HG03196 (cell line): ENCODE measurements around the gene TBL1XR1.

Experiments
- ATAC-seq: cut with Tn5 transposase; IDR thresholded peaks from one replicate; pipeline ENCODE4 v1.9.1; 2021; ENCODE audit not compliant: unreplicated experiment

The TBL1XR1 gene

DNA sequence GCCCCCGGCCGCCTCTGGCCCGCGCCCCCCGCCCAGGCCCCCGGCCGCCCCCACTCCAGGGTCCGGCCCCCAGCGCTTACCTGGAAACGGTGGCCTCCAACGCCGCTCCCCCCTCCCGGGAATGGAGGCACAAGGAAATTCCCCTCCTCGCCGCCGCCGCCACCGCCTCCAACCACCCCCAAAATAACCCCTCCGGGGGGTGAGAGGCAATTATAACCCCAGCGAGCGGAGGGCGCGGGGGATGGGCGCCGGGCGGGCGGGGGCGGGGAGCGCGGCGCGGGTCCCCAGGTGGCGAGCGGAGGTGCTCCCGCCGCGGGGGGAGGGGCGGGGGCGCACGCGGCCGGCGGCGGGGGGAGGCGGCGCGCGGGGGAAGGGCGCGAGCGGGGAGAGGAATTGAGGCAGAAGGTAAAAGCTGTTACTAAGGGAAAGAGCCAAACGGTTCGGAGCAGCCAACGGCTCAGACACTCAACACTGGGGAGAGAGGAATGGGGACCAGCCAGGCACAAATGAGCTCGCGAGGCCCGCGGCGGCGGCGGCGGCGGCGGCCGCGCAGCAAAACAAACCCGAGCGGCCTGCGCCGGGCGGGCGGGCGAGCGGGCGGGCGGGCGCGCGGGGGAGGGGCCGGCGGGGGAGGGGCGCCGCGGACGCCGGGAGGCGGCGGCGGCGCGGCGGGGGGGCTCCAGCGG is at the start of gene TBL1XR1:
Gene TBL1XR1, minus strand, starts transcription at position 442 of the 686 bp plus-strand sequence. CDS start 132,505 bp downstream, outside the sequence.
- ATAC-seq: peak; percentile 43

DNA sequence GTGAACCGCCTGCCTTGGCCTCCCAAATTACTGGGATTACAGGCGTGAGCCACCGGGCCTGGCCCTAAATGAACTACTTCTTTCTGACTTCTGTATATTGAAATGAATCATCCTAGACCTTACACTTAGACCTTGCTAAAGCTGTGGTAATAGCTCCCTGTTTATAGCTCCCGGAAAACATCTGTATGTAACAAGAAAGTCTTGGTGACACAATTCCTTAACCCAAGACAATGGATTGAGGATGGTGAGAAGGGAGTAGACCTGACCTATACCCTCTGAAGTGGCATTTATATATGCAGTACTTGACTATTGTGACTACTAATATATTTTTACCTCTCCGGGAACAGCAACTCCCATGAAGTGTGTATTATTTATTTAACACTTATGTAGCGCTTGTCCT is 48.0 kb upstream of the TBL1XR1 start:
- no peak for ATAC-seq

GRCh38 chr3:177244606-177245005 is 47.3 kb upstream of the TBL1XR1 start:
- no peak for ATAC-seq

- no peak for ATAC-seq
Measured at GRCh38 chr3:177238686-177239216, 41.5 kb upstream of the TBL1XR1 start.

DNA sequence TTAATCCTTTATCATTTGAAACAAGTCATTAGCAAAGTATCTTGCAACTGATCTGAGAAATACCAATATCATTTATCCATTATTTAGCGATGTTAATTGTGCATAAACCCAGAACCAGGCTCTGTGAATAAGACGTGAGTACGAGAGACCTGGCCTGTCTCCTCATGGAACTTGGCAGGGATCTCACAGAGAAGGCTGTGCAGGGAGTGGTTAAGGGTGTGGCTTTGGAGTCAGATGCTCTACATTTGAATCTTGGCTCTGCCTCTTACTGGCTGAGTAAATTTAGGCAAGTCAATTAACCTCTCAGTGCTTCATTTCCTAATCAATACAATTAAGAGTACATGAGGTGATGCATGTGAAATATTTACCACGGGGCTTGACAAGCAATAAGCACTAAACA is 39.9 kb upstream of the TBL1XR1 start:
- no peak for ATAC-seq

- ATAC-seq: no peak
Measured at GRCh38 chr3:177236704-177237103, 39.4 kb upstream of the TBL1XR1 start.

GRCh38 chr3:177234121-177234520 is 36.8 kb upstream of the TBL1XR1 start:
- no peak for ATAC-seq

DNA sequence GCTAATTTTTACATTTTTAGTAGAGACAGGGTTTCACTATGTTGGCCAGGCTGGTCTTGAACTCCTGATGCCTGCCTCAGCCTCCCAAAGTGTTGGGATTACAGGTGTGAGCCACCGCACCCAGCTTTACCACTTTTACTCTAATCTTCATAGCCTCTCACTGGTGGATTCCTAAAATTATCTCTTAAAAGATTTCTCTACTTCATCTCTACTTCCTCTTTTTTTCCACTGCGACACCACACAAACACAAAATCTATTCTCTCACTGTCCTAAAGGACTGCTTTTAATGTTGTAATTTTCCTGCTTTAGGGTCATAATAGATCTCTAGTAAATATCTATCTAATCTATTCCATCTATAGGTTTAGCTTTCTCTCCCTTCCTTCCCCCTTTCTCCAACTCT is 34.0 kb upstream of the TBL1XR1 start:
- no peak for ATAC-seq

- ATAC-seq: no peak
Measured at GRCh38 chr3:177230641-177231040, 33.4 kb upstream of the TBL1XR1 start.

GRCh38 chr3:177229791-177230190 is 32.5 kb upstream of the TBL1XR1 start:
- ATAC-seq: no peak

DNA sequence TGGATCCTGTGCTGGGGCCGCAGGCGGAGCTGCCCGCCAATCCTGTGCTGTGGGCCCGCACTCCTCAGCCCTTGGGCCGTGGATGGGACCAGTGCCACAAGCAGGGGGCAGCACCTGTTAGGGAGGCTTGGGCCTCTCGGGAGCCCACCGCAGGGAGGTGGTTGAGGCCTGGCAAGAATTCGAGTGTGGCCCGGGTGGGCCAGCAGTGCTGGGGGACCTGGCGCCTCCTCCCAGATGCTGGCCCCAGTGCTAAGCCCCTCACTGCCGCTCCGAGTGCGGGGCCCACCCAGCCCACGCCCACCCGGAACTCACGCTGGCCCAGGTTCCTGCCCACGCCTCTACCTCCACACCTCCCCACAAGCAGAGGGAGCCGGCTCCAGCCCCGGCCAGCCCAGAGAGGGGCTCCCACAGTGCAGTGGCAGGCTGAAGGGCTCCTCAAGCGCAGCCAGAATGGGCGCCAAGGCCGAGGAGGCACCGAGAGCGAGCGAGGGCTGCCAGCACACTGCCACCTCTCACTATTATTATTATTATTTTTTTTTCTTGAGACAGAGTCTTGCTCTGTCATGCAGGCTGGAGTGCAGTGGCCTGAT is 31.4 kb upstream of the TBL1XR1 start:
- no peak for ATAC-seq

DNA sequence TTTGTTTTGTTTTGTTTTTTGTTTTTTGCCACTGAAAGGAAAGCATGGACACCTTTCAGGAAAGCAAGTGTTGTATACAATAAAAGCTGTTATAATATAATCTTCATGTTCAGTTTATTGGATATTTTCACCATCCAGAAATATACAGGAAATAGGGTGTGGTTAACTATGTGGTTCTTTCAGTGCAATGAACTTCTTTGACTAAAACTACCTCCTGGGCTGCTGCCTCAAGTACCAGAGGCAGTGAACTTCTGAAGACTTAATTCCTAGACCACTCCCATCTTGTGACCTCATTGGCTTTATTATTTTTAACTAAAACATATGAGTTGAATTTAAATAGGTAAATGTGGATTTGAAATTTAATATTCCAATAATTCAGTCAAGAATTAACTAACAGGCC is 27.1 kb upstream of the TBL1XR1 start:
- ATAC-seq: no peak

- ATAC-seq: no peak
Measured at GRCh38 chr3:177221744-177222143, 24.5 kb upstream of the TBL1XR1 start.

GRCh38 chr3:177220136-177220974 is 23.1 kb upstream of the TBL1XR1 start:
- ATAC-seq: no peak

- ATAC-seq: no peak
Measured at GRCh38 chr3:177213801-177214535, 16.7 kb upstream of the TBL1XR1 start.

DNA sequence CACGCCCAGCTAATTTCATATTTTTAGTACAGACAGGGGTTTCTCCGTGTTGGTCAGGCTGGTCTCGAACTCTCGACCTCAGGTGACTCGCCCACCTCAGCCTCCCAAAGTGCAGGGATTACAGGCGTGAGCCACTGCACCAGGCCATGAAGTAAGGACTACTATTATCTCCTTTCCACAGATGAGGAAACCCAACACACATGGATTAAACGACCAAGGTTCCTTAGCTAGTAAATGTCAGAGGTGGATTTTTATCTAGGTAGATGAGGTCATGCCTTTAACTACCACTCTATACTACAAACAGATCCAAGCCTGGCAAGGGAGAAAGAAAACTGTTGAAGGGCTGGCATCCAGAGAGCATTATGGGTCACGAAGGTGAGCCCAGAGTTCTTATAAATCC is 15.5 kb upstream of the TBL1XR1 start:
- no peak for ATAC-seq

GRCh38 chr3:177212278-177212610 is 15.0 kb upstream of the TBL1XR1 start:
- no peak for ATAC-seq

DNA sequence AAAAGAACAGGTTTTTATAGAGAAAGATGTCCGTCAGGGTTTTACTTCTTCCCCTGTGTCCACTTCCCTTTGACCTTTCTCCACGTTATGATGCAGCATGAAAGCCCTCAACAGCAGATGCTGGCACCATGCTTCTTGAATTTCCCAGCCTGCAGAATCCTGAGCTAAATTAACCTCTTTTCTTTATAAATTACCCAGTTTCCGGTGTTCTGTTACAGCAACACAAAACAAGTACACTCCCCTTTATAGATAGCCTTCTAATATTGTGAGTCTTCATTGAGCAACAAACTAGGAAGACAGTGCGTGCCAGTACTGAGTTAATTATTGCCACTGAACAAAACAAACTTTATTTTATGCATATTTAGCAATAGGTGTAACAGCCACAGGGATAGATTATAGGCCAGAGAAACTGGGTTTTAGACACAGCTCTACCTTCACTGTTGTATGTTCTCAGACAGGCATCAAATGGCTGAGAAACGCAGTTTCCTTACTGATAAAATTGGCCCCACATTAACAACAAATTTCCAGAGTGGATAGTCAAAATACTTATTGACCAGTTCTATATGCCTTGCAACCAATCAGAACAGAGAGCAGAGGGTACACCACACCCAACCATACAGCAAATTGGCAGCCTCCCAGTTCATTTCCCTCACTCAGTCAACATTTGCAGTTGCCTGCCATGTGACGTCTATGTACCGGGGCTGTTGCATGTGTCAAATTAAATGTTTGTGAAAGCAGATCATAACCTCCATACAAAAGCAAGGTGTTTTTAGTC is 14.4 kb upstream of the TBL1XR1 start:
- no peak for ATAC-seq

- ATAC-seq: no peak
Measured at GRCh38 chr3:177210744-177211502, 13.6 kb upstream of the TBL1XR1 start.

DNA sequence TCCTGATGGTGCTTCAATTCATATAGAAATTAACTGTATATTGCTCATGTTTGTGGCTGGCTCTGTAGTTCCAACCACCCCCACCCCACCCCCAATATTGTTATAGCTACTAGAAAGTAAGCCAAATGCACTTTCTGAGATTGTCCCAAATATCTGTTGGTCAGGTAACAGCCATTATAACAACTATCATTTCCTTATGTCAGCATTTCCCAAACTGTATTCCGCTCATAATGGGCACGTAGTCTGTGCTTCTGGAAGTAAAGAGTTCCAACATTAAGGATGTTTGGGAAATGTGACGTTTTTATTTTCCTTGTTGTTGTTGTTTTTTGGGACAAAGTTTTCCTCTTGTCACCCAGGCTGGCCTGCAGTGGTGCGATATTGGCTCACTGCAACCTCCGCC is 12.2 kb upstream of the TBL1XR1 start:
- no peak for ATAC-seq
